ENCODE measurements around the gene ZNF425. TPM values are rescaled to one million over a fixed set of nuclear protein-coding genes. Genes with fewer than 3 reads are reported as not detected.

The ZNF425 gene
- total and polyA plus RNA-seq, 2 experiments from 2014 or later, result 4.3 to 5.0 TPM

- Histone ChIP-seq H3K4me2 (0 out of 2 replicates have a peak overlapping the region, but pooled peaks have one; percentile 43), H3K27me3 (ENCODE audit: insufficient read depth) (no peaks in the 10 kb centered on the region), H3K4me3 (no peak overlapping the region), H3K27ac (ENCODE audit: low read depth) (0 out of 2 replicates have a peak overlapping the region, but pooled peaks have one; percentile 66), H3K36me3 (ENCODE audit: insufficient read depth) (peaks cover 31% of the 10 kb centered on the region), H3F3A (replicated peaks; ENCODE audit: low read depth) (peaks cover 43% of the 10 kb centered on the region), H4K20me1 (replicated peaks; ENCODE audit: insufficient read depth) (no peaks in the 10 kb centered on the region; the same call in 1 of the 2 replicates), H3K79me2 (replicated peaks; ENCODE audit: insufficient read depth) (peaks cover 10% of the 10 kb centered on the region), H3K9me2 (ENCODE audit: insufficient read depth) (no peaks in the 10 kb centered on the region), H2AFZ (no peak overlapping the region), H3K4me1 (ENCODE audit: insufficient read depth) (no peaks in the 10 kb centered on the region; the same call in 1 of the 2 replicates)
- Mint-ChIP-seq H3K27me3 (ENCODE audit: insufficient read depth, low read depth, poor library complexity) (peaks cover 3% of the 10 kb centered on the region), H3K9me3 (no peaks in the 10 kb centered on the region), H3K36me3 (ENCODE audit: low read depth) (peaks cover 51% of the 10 kb centered on the region), H3K4me1 (0 out of 3 replicates have a peak, but pooled peaks cover 5% of the 10 kb centered on the region), H3K27ac (no peak overlapping the region), H3K4me3 (no peak overlapping the region)
- DNase-seq (ENCODE audit: low spot score), result no peak
- no peak for ATAC-seq
- no peak for TF ChIP-seq REST (IDR thresholded peaks at IDR 0.05; ENCODE audit: unreplicated experiment)
- no peak for TF ChIP-seq STAT1 (IDR thresholded peaks at IDR 0.05; ENCODE audit: unreplicated experiment)
- no peak; the same call in 1 of the 2 replicates for TF ChIP-seq ETS1 (IDR thresholded peaks at IDR 0.05)
- TF ChIP-seq CREB1 (CRISPR knock-in tag; IDR thresholded peaks at IDR 0.05; ENCODE audit: low read depth), result no peak
- TF ChIP-seq JUNB (IDR thresholded peaks at IDR 0.05; ENCODE audit: unreplicated experiment), result no peak
- TF ChIP-seq EZH2phosphoT487 (IDR thresholded peaks at IDR 0.05; ENCODE audit: unreplicated experiment), result no peak
- TF ChIP-seq EZH2 (IDR thresholded peaks at IDR 0.05; ENCODE audit: low read depth, unreplicated experiment), result no peak
- no peak for TF ChIP-seq ZNF462 (CRISPR knock-in tag; IDR thresholded peaks at IDR 0.05)
- no peak for TF ChIP-seq ZNF331 (CRISPR knock-in tag; IDR thresholded peaks at IDR 0.05; ENCODE audit: low read depth)
These were observed 54.9 kb downstream of the ZNF425 start for GRCh38 chr7:149071182-149071635.

Data from GM23338 (cell line).